Mesenteric fat pad (tissue), 1 donor: ENCODE data around the gene OR5K1. TPM values are rescaled to one million over a fixed set of nuclear protein-coding genes. Genes with fewer than 3 reads are reported as not detected.

Source experiments
- DNase-seq: peaks from one replicate; pipeline ENCODE4 v3.0.0-alpha.2; 2020; ENCODE audit warnings: low spot score
- total RNA-seq: library from RNA; stranded (reverse); fragmentation: NEBNext Ultra II Directional; extraction: Animal tissue kit (Norgen Biotek cat#: 25700); gene quantifications from one replicate; pipeline ENCODE4 v1.2.1, GENCODE V29; 2021
- donor health status: DM: yes; HTN: yes; CAD: no.

Gene OR5K1
- total RNA-seq, 1 donor from 2014 or later: not detected

- DNase-seq: no peak
Measured at GRCh38 chr3:98513736-98514135, 50.7 kb downstream of the OR5K1 start.

- no peak for DNase-seq
Measured at GRCh38 chr3:98514948-98515347, 51.9 kb downstream of the OR5K1 start.

- DNase-seq: no peak
Measured at GRCh38 chr3:98518816-98519215, 55.8 kb downstream of the OR5K1 start.

- no peak for DNase-seq
Measured at GRCh38 chr3:98519351-98519750, 56.4 kb downstream of the OR5K1 start.

GRCh38 chr3:98521897-98522543 lies 59.0 kb downstream of the OR5K1 start:
- no peak for DNase-seq

Other genes with a start within 250 kb of the OR5K1 start
- not detected for gene OR5H6, start 199.0 kb upstream of the OR5K1 start, total RNA-seq
- gene OR5H2, start 180.7 kb upstream of the OR5K1 start, total RNA-seq: not detected
- not detected for gene OR5K4, start 109.3 kb upstream of the OR5K1 start, total RNA-seq
- gene OR5K3, start 72.5 kb upstream of the OR5K1 start, total RNA-seq: not detected
- gene OR5K2, start 34.5 kb downstream of the OR5K1 start, total RNA-seq: not detected
- 79.2 TPM for gene CLDND1, start 59.7 kb downstream of the OR5K1 start, total RNA-seq
- gene GPR15, start 68.8 kb downstream of the OR5K1 start, total RNA-seq: not detected
- 14.7 TPM for gene CPOX, start 130.4 kb downstream of the OR5K1 start, total RNA-seq